ENCODE results near the gene ACSL1. TPM values are rescaled to one million over a fixed set of nuclear protein-coding genes. Genes with fewer than 3 reads are reported as not detected.

ACSL1 gene
- total RNA-seq, 2 experiments from 2014 or later: 24.3 to 32.9 TPM

GRCh38 chr4:184846531-184846930 lies 20.8 kb upstream of the ACSL1 start:
- Histone ChIP-seq H3K27ac (ENCODE audit: low read depth, low read length, poor library complexity, severe bottlenecking) (no peak overlapping the region), H2AFZ (ENCODE audit: low read length) (no peak overlapping the region), H3K36me3 (ENCODE audit: insufficient read depth, low read length) (no peaks in the 10 kb centered on the region), H3K9me3 (ENCODE audit: low read length) (no peaks in the 10 kb centered on the region), H3K79me2 (ENCODE audit: insufficient read depth, low read depth, low read length) (no peaks in the 10 kb centered on the region), H3K4me1 (ENCODE audit: insufficient read depth, low read length, poor library complexity, severe bottlenecking) (peaks cover 22% of the 10 kb centered on the region), H3K4me3 (ENCODE audit: low read depth, low read length, poor library complexity, severe bottlenecking) (no peak overlapping the region), H3K9me2 (ENCODE audit: insufficient read depth, low read length) (no peaks in the 10 kb centered on the region), H3K4me2 (ENCODE audit: low read length) (no peak overlapping the region), H4K20me1 (ENCODE audit: insufficient read depth, low read length) (no peaks in the 10 kb centered on the region)
- intact Hi-C loops (cut with micrococcal nuclease; ENCODE audit: unreplicated experiment): no loop called here
- ChIA-PET CTCF (ENCODE audit: unreplicated experiment) (no interaction called here), POLR2A (no interaction called here)
- no peak for DNase-seq (ENCODE audit: low spot score)
- TF ChIP-seq EZH2phosphoT487 (IDR thresholded peaks at IDR 0.05; ENCODE audit: borderline replicate concordance, low read depth, low read length) (no peak), CTCF (conservative IDR thresholded peaks at IDR 0.05; ENCODE audit: low read length) (no peak)
- no TSS peak for BruUV-seq (replicated peaks)

GRCh38 chr4:184845367-184846021 lies 19.7 kb upstream of the ACSL1 start:
- Histone ChIP-seq H3K9me2 (ENCODE audit: insufficient read depth, low read length) (no peaks in the 10 kb centered on the region), H3K27ac (ENCODE audit: low read depth, low read length, poor library complexity, severe bottlenecking) (no peak overlapping the region), H3K4me1 (ENCODE audit: insufficient read depth, low read length, poor library complexity, severe bottlenecking) (peaks cover 11% of the 10 kb centered on the region), H3K79me2 (ENCODE audit: insufficient read depth, low read depth, low read length) (no peaks in the 10 kb centered on the region), H3K4me3 (ENCODE audit: low read depth, low read length, poor library complexity, severe bottlenecking) (no peak overlapping the region), H3K36me3 (ENCODE audit: insufficient read depth, low read length) (no peaks in the 10 kb centered on the region), H4K20me1 (ENCODE audit: insufficient read depth, low read length) (no peaks in the 10 kb centered on the region), H3K4me2 (ENCODE audit: low read length) (no peak overlapping the region), H2AFZ (ENCODE audit: low read length) (no peak overlapping the region), H3K9me3 (ENCODE audit: low read length) (no peaks in the 10 kb centered on the region)
- intact Hi-C loops (cut with micrococcal nuclease; ENCODE audit: unreplicated experiment): no loop called here
- no peak for DNase-seq (ENCODE audit: low spot score)
- POLR2A ChIA-PET: interaction anchor here (0.7 to 1.3 kb wide), 3 partner anchors 9 to 29 kb away, joined by 3 to 5 read pairs (median 4); no protein-coding TSS in a partner anchor
- no TSS peak for BruUV-seq (replicated peaks)
- TF ChIP-seq EZH2phosphoT487 (IDR thresholded peaks at IDR 0.05; ENCODE audit: borderline replicate concordance, low read depth, low read length): no peak
- no peak for TF ChIP-seq CTCF (conservative IDR thresholded peaks at IDR 0.05; ENCODE audit: low read length)
- CTCF ChIA-PET (ENCODE audit: unreplicated experiment): interaction anchor here (0.6 kb wide), 1 partner anchor 9 kb away, joined by 3 read pairs; no protein-coding TSS in a partner anchor

GRCh38 chr4:184844742-184845141 lies 19.0 kb upstream of the ACSL1 start:
- no peak overlapping the region for H3K27ac ChIP-seq (ENCODE audit: low read depth, low read length, poor library complexity, severe bottlenecking)
- H4K20me1 ChIP-seq (ENCODE audit: insufficient read depth, low read length): no peaks in the 10 kb centered on the region
- H3K4me3 ChIP-seq (ENCODE audit: low read depth, low read length, poor library complexity, severe bottlenecking): no peak overlapping the region
- H3K4me1 ChIP-seq (ENCODE audit: insufficient read depth, low read length, poor library complexity, severe bottlenecking): peaks cover 6% of the 10 kb centered on the region
- H3K9me2 ChIP-seq (ENCODE audit: insufficient read depth, low read length): no peaks in the 10 kb centered on the region
- DNase-seq (ENCODE audit: low spot score): no peak
- ChIA-PET POLR2A (interaction anchor here (0.8 kb wide), 1 partner anchor 8 kb away, joined by 5 read pairs; no protein-coding TSS in a partner anchor), CTCF (ENCODE audit: unreplicated experiment) (no interaction called here)
- TF ChIP-seq EZH2phosphoT487 (IDR thresholded peaks at IDR 0.05; ENCODE audit: borderline replicate concordance, low read depth, low read length) (no peak), CTCF (conservative IDR thresholded peaks at IDR 0.05; ENCODE audit: low read length) (no peak)
- BruUV-seq (replicated peaks): no TSS peak
- H3K36me3 ChIP-seq (ENCODE audit: insufficient read depth, low read length): no peaks in the 10 kb centered on the region
- H3K9me3 ChIP-seq (ENCODE audit: low read length): no peaks in the 10 kb centered on the region
- no peak overlapping the region for H3K4me2 ChIP-seq (ENCODE audit: low read length)
- no peak overlapping the region for H2AFZ ChIP-seq (ENCODE audit: low read length)
- intact Hi-C loops (cut with micrococcal nuclease; ENCODE audit: unreplicated experiment): no loop called here
- no peaks in the 10 kb centered on the region for H3K79me2 ChIP-seq (ENCODE audit: insufficient read depth, low read depth, low read length)

All from OCI-LY7 (cell line).